ENCODE measurements around the gene GHRHR.
A peak's percentile ranks its signal among the peaks of the same experiment; 100 is the strongest.

GHRHR gene

DNA sequence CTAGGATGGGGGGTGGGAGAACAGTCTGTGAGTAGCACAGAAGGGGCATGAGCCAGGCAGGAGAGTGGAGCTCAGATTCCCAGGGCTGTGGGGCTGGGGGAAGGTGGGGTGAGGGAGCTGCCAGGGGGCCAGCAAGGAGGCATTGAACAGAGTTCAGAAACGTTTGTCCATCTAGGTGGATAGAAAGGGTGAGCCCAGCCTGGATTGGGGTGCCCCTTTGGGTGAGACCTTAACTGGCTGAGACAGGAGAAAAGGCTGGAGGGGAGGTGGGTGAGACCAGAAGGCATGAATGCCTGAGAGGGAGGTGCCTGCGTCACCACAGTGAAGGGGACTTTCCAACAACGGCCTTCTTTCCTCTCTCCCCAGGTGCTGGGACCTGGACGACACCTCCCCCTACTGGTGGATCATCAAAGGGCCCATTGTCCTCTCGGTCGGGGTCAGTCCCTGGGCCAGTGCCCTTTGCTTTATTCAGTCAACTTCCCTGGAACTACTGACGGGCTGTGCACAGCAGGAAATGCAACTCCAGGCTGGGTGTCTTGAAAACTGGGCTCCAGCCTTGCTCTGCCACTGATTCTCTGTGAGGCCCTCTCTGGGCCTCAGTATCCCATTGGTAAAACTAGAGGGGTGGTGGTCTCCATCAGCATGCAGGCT, 11.0 kb downstream of the GHRHR start:
- no peaks in the 10 kb centered on the region for H3K27me3 ChIP-seq (ENCODE audit: control insufficient read depth, insufficient read depth, low read length, poor library complexity, severe bottlenecking)
- H3K36me3 ChIP-seq (ENCODE audit: control insufficient read depth, insufficient read depth, low read length), result no peaks in the 10 kb centered on the region
- H3K9me3 ChIP-seq (ENCODE audit: control insufficient read depth, low read length), result no peaks in the 10 kb centered on the region
- no peak overlapping the region for H3K4me3 ChIP-seq (ENCODE audit: insufficient read depth, low read depth, low read length)
- 14 to 19% methylated on average over 7 of the region's 7 CpGs for WGBS, 2 experiments
- no peaks in the 10 kb centered on the region for H3K4me1 ChIP-seq (ENCODE audit: control insufficient read depth, insufficient read depth, low read length)
- no peak overlapping the region for H3K27ac ChIP-seq (ENCODE audit: insufficient read depth, low read depth, low read length, poor library complexity, severe bottlenecking)

DNA sequence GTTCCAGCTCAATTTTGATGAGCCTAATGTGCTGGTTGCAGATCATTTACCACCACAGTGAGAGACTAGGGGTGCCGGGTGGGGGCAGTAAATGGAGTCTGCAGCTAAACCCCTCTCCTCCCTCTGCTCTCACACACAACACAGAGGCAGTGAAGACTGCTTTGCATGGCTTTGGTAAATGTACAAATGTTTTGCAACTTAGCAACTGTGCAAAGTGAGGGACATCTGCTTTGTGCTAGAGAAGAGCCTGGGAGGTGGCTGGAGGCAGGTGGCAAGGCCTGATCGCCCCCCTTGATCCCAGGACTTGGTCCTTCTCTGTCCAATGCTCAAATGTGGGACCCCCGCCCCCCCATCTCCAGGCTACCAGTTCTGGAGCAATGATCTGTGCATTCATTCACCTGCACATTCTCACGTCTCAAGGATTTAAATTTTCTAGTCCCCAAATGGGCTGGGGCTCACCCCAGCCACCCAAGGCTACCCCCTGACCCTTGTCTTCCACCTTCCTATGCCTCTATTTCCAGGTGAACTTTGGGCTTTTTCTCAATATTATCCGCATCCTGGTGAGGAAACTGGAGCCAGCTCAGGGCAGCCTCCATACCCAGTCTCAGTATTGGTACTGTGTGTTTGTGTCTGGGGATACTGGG, 11.6 kb downstream of the GHRHR start:
- no peaks in the 10 kb centered on the region for H3K36me3 ChIP-seq (ENCODE audit: control insufficient read depth, insufficient read depth, low read length)
- 85 to 87% methylated on average over 5 of the region's 5 CpGs for WGBS, 2 experiments
- H3K4me3 ChIP-seq (ENCODE audit: insufficient read depth, low read depth, low read length), result no peak overlapping the region
- no peaks in the 10 kb centered on the region for H3K4me1 ChIP-seq (ENCODE audit: control insufficient read depth, insufficient read depth, low read length)
- no peaks in the 10 kb centered on the region for H3K9me3 ChIP-seq (ENCODE audit: control insufficient read depth, low read length)
- H3K27me3 ChIP-seq (ENCODE audit: control insufficient read depth, insufficient read depth, low read length, poor library complexity, severe bottlenecking), result no peaks in the 10 kb centered on the region
- H3K27ac ChIP-seq (ENCODE audit: insufficient read depth, low read depth, low read length, poor library complexity, severe bottlenecking), result no peak overlapping the region

DNA sequence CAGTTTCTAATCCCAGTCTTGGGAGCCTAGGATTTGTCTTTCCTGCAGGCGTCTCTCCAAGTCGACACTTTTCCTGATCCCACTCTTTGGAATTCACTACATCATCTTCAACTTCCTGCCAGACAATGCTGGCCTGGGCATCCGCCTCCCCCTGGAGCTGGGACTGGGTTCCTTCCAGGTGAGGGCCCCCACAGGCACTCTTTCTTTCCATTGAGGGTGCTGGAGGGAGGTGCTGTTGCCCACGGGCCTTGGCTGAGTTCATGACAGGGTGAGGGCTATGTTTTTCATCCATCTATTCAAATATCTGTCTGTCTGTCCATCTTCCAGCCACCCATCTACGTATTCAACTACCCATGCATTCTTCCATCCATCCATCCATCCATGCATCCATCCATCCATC, 12.6 kb downstream of the GHRHR start:
- Histone ChIP-seq H3K9me3 (ENCODE audit: control insufficient read depth, low read length) (no peaks in the 10 kb centered on the region), H3K27ac (ENCODE audit: insufficient read depth, low read depth, low read length, poor library complexity, severe bottlenecking) (no peak overlapping the region), H3K4me1 (ENCODE audit: control insufficient read depth, insufficient read depth, low read length) (no peaks in the 10 kb centered on the region), H3K27me3 (ENCODE audit: control insufficient read depth, insufficient read depth, low read length, poor library complexity, severe bottlenecking) (no peaks in the 10 kb centered on the region), H3K36me3 (ENCODE audit: control insufficient read depth, insufficient read depth, low read length) (no peaks in the 10 kb centered on the region), H3K4me3 (ENCODE audit: insufficient read depth, low read depth, low read length) (no peak overlapping the region)
- 84 to 90% methylated on average over 5 of the region's 5 CpGs for WGBS, 2 experiments

DNA sequence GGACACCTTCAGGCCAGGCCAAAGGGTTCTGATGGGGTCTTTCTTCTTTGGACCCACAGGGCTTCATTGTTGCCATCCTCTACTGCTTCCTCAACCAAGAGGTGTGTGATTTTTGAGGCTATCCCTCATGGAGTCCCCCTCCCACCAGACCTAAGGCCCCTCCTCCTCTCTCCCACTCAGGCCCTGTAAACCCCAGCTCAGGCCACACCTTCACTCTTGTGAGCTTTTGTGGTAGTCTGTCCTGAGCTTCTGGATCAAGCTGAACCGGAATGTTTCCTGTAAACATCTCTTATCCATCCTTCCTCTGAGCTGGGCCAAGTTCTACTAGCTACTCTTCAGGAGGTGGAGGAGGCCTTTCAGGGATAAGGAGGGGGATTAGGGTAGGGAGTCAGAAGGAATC, 13.5 kb downstream of the GHRHR start:
- no peaks in the 10 kb centered on the region for H3K27me3 ChIP-seq (ENCODE audit: control insufficient read depth, insufficient read depth, low read length, poor library complexity, severe bottlenecking)
- WGBS, 2 experiments, result 70 to 88% methylated on average over 1 of the region's 1 CpG
- no peaks in the 10 kb centered on the region for H3K4me1 ChIP-seq (ENCODE audit: control insufficient read depth, insufficient read depth, low read length)
- no peaks in the 10 kb centered on the region for H3K36me3 ChIP-seq (ENCODE audit: control insufficient read depth, insufficient read depth, low read length)
- no peaks in the 10 kb centered on the region for H3K9me3 ChIP-seq (ENCODE audit: control insufficient read depth, low read length)
- no peak overlapping the region for H3K4me3 ChIP-seq (ENCODE audit: insufficient read depth, low read depth, low read length)
- no peak overlapping the region for H3K27ac ChIP-seq (ENCODE audit: insufficient read depth, low read depth, low read length, poor library complexity, severe bottlenecking)

DNA sequence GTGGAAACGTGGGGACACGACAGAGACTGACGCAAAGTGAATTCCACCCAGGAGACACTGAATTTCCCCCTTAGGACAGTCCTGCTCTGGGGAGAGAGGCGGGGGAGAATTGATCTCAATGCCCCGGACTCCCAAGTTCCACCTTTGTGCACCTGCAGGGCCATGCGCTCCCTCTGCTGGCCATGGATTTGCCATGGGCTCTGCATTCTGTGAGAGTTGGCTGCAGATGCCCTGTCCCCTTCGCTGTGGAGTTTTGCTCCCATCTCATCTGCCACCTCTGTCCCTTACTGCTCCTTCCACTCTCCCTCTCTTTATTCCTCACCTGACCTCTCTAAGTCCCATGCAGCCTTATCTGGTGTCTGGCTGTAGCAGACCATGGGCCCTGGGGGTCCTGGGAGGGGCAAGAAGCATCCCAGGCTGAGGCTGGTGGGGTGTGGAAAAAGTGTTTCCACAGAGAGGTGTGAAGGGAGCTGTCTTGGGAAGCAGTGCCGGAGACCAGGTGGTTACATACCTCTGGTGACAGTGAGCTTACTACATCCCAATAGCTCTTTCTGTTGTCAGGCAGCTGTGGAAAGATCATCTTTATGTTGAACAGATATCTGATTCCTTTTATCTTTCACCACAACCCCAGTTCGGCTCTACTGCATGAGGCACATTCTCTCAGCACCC, 14.3 kb downstream of the GHRHR start:
- Histone ChIP-seq H3K4me1 (ENCODE audit: control insufficient read depth, insufficient read depth, low read length) (no peaks in the 10 kb centered on the region), H3K27me3 (ENCODE audit: control insufficient read depth, insufficient read depth, low read length, poor library complexity, severe bottlenecking) (peaks cover under 1% of the 10 kb centered on the region), H3K27ac (ENCODE audit: insufficient read depth, low read depth, low read length, poor library complexity, severe bottlenecking) (no peak overlapping the region), H3K36me3 (ENCODE audit: control insufficient read depth, insufficient read depth, low read length) (no peaks in the 10 kb centered on the region), H3K4me3 (ENCODE audit: insufficient read depth, low read depth, low read length) (no peak overlapping the region), H3K9me3 (ENCODE audit: control insufficient read depth, low read length) (no peaks in the 10 kb centered on the region)
- 52 to 53% methylated on average over 9 of the region's 9 CpGs for WGBS, 2 experiments

DNA sequence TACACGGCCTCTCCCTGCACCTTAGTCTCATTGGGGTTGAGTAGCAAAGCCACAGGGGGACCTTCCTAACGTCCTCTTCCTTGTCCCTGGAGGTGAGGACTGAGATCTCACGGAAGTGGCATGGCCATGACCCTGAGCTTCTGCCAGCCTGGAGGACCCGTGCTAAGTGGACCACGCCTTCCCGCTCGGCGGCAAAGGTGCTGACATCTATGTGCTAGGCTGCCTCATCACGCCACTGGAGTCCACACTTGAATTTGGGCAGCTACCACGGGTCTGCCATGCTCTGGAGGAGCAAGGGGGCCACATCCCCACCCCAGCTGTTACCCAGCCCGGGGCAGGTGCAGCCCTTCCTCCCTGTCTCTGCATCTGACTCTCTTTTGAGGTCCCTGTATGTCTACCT, 15.3 kb downstream of the GHRHR start:
- 88 to 90% methylated on average over 11 of the region's 11 CpGs for WGBS, 2 experiments

DNA sequence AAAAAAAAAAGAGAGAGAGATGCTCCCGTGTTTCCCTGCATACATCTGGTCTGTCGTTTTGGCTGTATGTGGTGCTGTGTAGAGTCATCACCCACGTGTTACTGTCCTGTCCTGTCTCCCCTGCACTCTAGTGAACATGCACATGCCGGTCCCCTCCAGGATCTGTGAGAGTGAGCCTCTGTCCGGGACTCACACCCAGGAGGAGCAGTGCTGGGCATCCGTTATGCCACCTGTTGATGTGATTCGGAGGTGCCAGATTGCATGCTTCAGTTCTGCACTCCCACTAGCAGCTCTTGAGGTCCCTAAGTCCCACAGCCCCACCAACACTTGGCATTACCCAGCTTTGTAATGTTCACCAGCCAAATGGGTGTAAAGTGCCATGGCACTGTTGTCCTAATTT, 16.4 kb downstream of the GHRHR start:
- Histone ChIP-seq H3K27ac (ENCODE audit: insufficient read depth, low read depth, low read length, poor library complexity, severe bottlenecking) (no peak overlapping the region), H3K4me3 (ENCODE audit: insufficient read depth, low read depth, low read length) (no peak overlapping the region), H3K27me3 (ENCODE audit: control insufficient read depth, insufficient read depth, low read length, poor library complexity, severe bottlenecking) (peaks cover 19% of the 10 kb centered on the region), H3K36me3 (ENCODE audit: control insufficient read depth, insufficient read depth, low read length) (no peaks in the 10 kb centered on the region), H3K9me3 (ENCODE audit: control insufficient read depth, low read length) (no peaks in the 10 kb centered on the region), H3K4me1 (ENCODE audit: control insufficient read depth, insufficient read depth, low read length) (peaks cover 7% of the 10 kb centered on the region)
- 86% methylated on average over 7 of the region's 7 CpGs for WGBS, 2 experiments

More for the DNA sequence above, 15.3 kb downstream of the GHRHR start:
- Histone ChIP-seq H3K27ac (ENCODE audit: insufficient read depth, low read depth, low read length, poor library complexity, severe bottlenecking) (no peak overlapping the region), H3K27me3 (ENCODE audit: control insufficient read depth, insufficient read depth, low read length, poor library complexity, severe bottlenecking) (peaks cover 8% of the 10 kb centered on the region), H3K4me1 (ENCODE audit: control insufficient read depth, insufficient read depth, low read length) (no peaks in the 10 kb centered on the region), H3K9me3 (ENCODE audit: control insufficient read depth, low read length) (no peaks in the 10 kb centered on the region), H3K4me3 (ENCODE audit: insufficient read depth, low read depth, low read length) (no peak overlapping the region), H3K36me3 (ENCODE audit: control insufficient read depth, insufficient read depth, low read length) (no peaks in the 10 kb centered on the region)

DNA sequence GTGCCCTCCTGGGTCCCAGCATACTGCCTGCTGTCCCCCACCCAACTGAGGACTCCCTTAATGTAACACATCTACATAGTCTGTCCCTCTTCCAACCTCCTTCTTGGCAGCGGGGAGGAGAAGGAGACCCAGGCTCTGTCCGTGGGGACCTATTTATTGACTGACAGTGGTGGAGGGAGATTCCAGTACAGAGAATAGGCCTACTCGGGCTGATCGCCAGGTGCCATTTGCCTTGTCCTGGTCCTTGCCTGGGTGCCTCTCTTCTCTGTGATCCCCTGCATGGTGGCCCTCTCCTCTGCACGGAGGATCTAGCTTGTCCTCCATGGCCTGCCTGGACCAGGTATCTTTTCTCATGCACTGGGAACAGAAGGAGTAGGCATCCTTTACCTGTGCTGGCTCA, 17.0 kb downstream of the GHRHR start:
- WGBS, 2 experiments, result 89 to 95% methylated on average over 5 of the region's 5 CpGs

DNA sequence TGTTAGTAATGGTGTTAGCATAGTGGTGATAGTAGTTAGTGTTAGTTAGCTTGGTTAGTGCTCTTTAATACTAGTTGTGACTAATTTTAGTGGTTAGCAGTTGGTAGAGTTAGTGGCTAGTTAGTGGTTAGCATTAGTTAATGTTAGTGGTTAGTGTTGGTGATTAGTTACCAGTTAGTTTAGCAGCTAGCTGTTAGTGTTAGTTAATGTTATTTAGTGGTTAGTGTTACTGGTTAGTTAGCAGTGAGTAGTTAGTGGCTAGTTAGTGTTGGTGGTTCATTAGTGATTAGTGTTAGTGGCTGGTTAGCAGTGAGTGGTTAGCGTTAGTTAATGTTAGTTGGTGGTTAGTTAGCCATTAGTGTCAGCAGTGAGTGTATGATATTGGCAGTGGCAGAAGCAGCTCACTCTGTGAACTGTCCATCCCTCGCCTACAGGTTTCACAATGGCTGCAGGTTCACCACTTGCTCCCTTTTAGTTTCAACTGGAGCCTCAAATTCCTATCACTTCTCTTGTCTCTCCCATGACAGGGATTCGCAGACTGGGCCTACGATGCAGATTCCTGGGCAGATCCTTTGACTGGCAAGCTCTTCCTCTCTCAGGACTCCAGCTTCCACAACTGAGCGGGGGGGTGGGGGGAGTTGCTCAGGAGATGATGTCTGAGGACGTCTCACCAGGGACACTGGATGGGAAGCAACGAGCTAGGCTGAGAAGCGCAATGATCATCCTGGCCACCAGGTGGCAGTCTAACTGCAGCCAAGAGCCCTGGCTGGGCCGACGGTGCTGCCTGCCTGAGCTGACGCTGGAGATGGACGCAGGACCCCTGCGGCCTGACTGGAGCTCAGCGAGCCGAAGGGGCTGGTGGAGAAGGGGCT, 19.5 kb downstream of the GHRHR start:
- Histone ChIP-seq H3K27ac (ENCODE audit: insufficient read depth, low read depth, low read length, poor library complexity, severe bottlenecking) (no peak overlapping the region), H3K4me3 (ENCODE audit: insufficient read depth, low read depth, low read length) (peak overlapping the region; percentile 17), H3K4me1 (ENCODE audit: control insufficient read depth, insufficient read depth, low read length) (peaks cover 28% of the 10 kb centered on the region), H3K36me3 (ENCODE audit: control insufficient read depth, insufficient read depth, low read length) (no peaks in the 10 kb centered on the region), H3K9me3 (ENCODE audit: control insufficient read depth, low read length) (no peaks in the 10 kb centered on the region), H3K27me3 (ENCODE audit: control insufficient read depth, insufficient read depth, low read length, poor library complexity, severe bottlenecking) (peaks cover 44% of the 10 kb centered on the region)
- WGBS, 2 experiments, result 13% methylated on average over 15 of the region's 15 CpGs

More for the DNA sequence above, 17.0 kb downstream of the GHRHR start:
- peaks cover 24% of the 10 kb centered on the region for H3K27me3 ChIP-seq (ENCODE audit: control insufficient read depth, insufficient read depth, low read length, poor library complexity, severe bottlenecking)
- H3K36me3 ChIP-seq (ENCODE audit: control insufficient read depth, insufficient read depth, low read length), result no peaks in the 10 kb centered on the region
- H3K27ac ChIP-seq (ENCODE audit: insufficient read depth, low read depth, low read length, poor library complexity, severe bottlenecking), result no peak overlapping the region
- H3K9me3 ChIP-seq (ENCODE audit: control insufficient read depth, low read length), result no peaks in the 10 kb centered on the region
- peaks cover 7% of the 10 kb centered on the region for H3K4me1 ChIP-seq (ENCODE audit: control insufficient read depth, insufficient read depth, low read length)
- no peak overlapping the region for H3K4me3 ChIP-seq (ENCODE audit: insufficient read depth, low read depth, low read length)

DNA sequence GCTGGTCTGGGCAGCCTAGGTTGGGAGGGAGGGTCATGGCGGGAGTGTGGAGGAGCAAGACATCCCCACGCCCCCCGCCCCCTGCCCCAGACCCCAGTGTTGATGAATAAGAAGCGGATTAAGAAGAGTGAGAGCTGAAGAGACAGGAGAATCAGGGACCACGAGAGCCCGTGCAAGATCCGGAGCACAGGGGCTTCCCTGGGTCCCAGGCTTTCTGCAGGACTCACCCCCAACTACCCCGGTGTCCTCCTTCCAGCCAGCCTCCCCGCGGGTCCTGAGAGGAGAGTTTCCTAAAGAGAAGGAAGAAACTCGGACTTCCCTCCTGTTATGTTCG, 20.1 kb downstream of the GHRHR start:
- Histone ChIP-seq H3K27me3 (ENCODE audit: control insufficient read depth, insufficient read depth, low read length, poor library complexity, severe bottlenecking) (peaks cover 44% of the 10 kb centered on the region), H3K4me3 (ENCODE audit: insufficient read depth, low read depth, low read length) (peak overlapping the region; percentile 17)

More for the DNA sequence above, 20.1 kb downstream of the GHRHR start:
- WGBS, 2 experiments, result 7 to 9% methylated on average over 12 of the region's 12 CpGs
- Histone ChIP-seq H3K27ac (ENCODE audit: insufficient read depth, low read depth, low read length, poor library complexity, severe bottlenecking) (no peak overlapping the region), H3K4me1 (ENCODE audit: control insufficient read depth, insufficient read depth, low read length) (peaks cover 33% of the 10 kb centered on the region), H3K9me3 (ENCODE audit: control insufficient read depth, low read length) (no peaks in the 10 kb centered on the region), H3K36me3 (ENCODE audit: control insufficient read depth, insufficient read depth, low read length) (no peaks in the 10 kb centered on the region)

Data from ectodermal cell (in vitro differentiated cells).